GM21515 (cell line): Measurements from ENCODE around the gene IL11.

ENCODE experiments used
- ATAC-seq: cut with Tn5 transposase; IDR thresholded peaks from one replicate; pipeline ENCODE4 v1.9.1; 2021; ENCODE audit not compliant: unreplicated experiment

IL11 gene

DNA sequence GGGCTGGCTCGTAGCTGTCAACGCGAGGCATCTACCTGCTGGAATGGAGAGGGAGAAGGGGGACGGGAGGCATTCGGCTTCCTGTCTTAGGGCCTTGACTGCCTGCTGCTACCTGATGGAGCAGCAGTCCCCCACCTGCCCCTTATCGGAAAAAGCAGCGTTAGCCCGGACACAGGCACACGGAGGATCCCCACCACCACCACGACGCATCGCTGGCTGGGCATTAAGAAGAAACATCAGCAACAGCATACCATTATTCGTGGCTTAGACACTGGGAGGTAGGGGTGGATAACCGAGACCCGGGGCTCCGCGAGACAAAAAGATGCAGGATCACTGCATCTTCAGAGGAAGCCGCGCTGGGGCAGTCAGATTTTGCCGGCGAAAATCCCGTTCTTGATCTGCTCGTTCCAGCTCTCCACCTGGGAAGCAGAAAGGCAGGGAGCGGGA lies 16.9 kb downstream of the IL11 start:
- ATAC-seq, result no peak

DNA sequence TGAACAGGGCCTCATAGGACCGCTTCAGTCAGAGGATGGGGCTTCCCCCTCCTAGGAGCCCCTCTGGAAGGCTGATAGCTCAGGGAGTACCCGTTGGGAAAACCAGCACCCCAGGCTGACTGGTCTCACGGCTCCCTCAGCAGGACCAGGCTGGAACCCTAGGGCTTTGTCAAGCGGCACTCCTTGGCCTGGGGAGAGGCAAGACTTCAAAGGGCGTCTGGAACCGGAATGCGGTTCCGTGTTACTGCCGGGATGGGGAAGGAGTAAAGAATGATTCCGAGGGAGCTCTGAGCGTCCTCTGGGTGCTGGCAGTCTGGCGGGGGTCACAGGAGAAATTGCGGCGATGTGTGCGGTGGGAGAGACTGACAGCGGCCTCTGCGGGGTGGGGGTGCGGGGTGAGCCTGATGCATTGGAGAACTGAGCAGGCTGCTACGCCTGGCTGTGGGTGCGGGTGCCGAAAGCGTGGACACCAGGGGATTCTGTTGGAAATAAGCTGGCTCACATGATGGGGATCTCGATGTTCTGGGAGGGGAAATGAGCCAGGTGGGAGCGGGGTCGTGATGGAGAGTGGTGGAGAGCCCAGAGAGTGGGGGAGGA lies 17.6 kb downstream of the IL11 start:
- no peak for ATAC-seq

DNA sequence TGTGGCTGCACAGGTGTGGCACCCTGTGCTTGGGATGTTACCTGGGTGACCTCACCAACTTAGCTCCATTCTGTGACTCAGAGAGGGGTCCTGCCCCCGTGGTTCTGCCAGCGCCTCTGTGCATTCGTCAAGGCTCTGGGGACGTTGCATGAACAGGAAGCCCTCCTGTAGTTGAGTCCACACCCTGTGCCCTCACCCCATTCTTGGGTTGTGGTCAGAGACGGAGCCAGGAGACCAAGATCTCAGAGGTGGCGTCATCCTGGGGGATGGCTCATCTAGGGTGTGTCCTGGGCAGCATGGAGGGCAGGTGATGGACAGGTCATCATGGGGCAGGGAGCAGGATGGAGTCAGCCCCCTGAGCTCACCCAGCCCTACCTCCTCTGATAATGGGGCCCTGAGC lies 18.2 kb downstream of the IL11 start:
- no peak for ATAC-seq

DNA sequence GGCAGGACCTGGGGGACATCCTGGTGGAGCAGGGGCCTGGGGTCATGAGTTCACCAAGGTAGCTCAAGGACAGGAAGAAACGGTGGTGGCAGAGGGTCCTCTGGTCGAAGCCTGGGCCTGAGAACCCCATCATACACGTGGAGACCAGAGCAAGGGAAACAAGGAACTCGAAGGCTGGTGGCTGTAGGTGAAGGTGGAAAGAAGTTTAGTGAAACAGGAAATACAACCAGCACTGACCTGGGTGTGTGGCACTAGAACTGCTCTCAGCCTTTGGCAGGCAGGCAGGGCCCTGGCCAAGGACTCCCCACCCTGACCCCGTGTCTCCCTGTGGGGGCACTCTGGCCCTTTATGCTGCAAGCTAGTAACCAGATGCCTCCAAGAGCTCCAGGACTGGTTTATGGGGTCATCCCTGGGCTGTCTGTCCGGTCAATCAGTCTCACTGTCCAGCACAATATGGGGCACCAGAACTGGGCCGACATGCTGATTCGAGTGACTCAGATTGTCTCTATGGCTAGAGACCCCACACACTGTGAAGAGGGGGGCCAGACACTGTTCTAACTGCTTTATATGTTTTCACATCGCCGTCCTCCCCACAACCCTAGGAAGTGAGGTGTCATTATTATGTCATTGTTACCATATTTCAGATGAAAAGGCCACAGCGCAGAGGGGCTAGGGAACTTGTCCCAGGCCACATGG lies 19.5 kb downstream of the IL11 start:
- ATAC-seq, result no peak

DNA sequence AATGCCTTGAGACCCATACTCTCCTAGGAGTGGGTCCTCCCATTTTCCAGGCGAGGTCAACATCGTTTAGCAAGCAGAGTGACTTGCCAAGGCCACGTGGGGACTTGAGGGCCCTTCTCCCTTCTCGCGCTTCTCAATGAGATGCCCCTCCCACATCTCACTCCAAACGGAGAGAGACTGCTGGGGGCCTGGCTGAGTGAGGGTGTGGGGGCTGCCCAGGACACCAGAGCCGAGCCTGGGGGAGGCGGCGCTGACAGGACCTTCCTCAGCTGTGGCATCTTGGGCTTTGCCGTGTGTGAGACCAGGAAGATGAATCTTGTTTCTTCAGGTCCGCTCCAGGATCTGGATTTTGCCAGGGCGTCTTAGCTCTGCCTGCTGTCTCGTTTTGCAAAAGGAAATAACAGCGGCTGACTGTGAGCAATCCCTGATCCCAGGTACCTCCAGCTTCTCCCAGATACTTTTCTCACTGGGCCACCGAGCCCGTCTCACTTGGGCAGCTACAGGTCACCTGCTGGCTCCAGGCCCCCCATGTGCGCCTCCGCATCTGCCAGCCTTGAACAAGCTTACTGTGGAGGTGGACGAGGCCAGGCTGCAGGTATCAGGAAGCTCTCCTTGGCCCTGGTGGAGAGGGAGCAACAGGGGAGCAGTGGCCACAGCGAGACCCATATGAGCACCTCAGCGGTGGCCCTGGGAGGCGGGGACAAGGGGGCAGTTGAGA lies 21.8 kb downstream of the IL11 start:
- no peak for ATAC-seq

DNA sequence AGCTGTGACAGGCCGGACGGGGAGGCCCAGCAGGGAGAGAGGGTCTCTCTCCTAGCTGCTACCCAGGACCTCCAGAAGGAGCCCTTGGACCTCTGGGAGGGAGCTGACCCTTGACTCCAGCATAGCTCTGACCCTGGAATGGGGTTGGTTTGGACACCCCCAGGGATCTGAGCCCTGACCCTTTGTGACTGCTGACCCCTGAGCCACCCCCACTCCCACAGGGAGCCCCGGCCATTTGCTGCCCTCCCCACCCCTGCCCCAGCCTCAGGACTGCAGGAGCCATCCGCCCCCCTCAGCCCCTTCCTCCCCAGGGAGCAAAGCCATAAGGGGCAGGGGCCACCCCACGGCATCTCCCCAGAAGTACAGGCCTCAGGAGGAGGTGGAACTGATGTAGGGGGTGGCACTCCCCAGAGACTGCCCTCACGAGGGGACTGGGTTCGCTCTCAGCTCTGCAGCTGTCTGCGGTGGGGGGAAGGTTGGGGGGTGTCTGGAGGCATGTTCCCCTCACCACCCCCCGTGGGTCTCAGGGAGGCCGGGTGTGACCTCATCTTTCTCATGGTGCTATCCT lies 22.7 kb downstream of the IL11 start:
- ATAC-seq, result no peak

DNA sequence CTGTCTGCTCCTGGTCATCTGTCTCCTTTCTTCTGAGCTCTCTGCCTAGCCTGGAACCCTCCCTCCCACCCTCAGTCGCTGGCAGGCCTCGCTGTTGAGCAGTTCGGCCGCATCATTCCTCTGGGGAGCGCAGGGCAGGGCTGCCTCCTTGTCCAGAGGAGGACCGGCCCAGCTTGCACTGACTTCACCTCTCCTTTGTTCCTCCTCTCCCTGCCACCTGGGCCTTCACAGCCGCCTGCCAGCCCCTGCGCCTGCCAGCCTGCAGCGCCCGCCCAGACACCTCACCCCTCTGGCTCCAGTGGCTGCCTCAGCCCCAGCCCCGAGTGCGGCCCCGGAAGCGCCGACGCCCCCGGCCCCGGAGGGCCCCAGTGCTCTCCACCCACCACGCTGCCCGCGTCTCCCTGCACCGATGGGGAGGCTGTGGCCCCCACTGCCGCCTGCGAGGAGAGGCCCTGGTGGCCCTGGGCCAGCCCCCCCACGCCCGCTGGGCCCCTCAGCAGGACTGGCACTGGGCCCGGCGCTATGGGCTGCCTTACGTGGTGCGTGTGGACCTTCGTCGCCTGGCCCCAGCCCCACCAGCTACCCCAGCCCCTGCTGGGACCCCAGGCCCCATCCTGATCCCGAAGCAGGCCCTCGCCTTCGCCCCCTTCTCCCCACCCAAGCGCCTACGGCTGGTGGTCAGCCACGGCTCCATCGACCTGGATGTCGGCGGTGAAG lies 23.4 kb downstream of the IL11 start:
- ATAC-seq, result no peak

DNA sequence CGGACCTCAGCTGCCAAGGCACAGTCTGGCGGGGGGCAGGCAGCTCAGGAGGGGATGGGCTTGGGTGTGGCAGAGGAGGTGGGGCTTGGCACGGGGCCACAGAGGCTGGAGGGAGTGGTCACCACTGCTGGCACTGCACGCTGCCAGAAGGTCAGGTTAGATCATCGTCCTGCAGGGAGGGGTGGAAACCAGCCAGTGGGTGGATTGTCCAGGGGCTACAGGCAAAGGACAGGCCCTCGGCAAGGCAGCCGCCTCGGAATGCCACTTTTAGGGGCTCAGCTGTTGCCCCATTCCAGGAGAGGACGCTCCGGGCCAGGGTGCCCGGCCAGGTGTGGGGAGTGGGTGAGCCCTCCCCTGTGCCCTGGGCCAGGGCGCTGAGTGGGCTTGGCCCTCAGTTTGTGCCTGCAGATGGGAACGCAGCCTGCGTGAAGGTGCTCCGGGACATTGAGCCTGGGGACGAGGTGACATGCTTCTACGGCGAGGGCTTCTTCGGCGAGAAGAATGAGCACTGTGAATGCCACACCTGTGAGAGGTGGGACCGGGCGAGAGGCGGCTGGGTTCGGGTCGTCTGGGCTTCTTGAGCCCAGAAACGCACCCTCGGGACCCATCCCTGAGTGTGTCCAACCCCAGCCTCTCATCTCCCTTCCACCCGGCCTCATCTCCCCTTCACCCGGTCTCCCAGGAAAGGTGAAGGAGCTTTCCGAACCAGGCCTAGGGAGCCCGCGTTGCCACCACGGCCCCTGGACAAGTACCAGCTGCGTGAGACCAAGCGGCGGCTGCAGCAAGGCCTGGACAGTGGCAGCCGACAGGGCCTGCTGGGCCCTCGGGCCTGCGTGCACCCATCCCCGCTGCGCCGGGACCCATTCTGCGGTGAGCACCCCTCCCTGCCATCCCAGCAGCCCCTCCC lies 24.2 kb downstream of the IL11 start:
- no peak for ATAC-seq

DNA sequence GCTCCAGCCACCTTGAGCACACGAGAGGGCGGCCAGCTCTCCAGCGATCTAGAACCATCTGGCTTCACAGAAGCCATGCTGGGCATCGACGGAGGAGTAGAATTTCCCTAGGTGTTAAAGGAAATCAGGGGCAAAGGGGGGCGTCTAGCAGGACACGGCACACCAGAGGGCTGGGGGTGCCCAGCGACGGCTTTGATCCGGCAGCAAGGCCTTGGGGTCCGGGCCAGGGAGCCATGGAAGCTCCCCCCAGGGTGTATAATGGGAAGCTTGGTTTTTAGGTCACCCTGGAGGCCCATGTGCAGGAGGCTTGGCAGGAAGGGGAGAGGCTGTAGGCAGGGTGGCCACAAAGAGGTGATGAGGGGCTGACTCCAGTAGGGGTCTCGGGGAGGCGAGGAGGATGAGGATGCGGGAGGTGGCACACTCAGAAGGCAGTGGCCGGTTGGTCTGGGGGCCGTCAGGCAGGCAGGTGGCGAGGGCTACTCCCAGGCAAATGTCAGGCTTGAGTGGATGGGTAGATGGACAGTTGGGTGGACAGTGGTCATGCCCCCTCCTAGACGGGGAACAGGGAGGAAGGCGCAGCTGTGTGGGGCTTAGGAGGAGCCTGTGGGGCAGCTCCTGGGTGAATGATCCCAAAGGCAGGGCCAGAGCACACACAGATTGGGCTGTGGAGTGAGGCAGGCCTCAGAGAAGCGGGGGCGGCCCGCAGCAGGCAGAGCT lies 25.0 kb downstream of the IL11 start:
- no peak for ATAC-seq

DNA sequence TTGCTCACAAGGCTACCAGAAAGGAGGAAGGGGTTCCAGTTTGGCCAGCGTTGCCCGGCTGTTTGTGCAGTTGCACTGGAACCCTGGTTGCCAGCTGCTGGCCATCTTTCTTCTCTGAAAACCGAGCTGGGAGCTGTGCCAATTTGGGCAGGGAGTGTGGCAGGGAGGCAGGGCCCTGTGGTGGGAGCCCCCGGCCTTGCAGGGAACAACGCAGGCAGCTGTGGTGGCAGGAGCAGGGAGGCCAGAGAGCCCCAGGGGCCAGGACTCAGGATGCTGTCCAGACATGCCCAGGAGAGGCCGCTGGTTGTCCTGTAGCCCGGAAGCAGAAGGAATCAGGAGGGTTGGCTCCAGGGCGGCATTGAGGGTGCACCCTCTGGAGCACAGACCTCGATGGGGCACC lies 25.8 kb downstream of the IL11 start:
- no peak for ATAC-seq

DNA sequence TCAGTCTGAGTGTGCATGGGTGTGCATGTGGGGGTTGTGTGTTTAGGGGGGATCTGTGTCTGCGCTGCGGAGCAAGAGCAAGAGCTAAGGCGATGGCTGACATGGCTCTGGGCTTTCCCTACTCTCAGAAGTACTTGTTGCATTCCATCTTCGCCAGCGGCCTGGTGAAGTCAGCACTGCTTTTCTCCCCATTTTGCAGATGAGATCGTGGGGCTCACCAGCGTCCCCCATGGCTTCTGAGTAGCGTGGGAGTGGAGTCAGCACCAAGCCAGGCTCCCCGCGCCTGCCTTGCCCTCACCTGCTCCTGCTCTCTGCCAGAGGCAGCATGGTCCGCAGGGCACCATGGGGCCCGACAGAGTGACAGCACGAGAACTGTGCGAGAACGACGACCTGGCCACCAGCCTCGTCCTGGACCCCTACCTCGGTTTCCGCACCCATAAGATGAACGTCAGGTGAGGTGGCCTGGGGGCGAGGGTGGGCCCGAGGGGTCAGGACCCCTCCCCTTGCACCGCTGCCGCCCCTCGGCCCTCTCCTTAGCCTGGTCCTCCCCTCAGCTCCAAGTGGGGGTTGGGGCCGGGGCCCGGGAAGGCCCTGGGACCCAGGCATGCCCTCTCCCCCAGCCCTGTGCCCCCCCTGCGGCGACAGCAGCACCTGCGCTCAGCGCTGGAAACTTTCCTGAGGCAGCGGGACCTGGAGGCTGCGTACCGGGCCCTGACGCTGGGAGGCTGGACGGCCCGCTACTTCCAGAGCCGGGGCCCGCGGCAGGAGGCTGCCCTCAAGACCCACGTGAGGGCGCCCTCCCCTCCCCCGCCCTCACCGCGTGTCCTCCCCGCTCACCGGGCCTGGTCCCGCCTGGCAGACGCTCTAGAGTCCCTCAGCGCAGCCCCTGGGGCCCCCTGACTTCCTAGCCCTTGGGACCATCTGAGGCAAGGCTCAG lies 28.4 kb downstream of the IL11 start:
- no peak for ATAC-seq

DNA sequence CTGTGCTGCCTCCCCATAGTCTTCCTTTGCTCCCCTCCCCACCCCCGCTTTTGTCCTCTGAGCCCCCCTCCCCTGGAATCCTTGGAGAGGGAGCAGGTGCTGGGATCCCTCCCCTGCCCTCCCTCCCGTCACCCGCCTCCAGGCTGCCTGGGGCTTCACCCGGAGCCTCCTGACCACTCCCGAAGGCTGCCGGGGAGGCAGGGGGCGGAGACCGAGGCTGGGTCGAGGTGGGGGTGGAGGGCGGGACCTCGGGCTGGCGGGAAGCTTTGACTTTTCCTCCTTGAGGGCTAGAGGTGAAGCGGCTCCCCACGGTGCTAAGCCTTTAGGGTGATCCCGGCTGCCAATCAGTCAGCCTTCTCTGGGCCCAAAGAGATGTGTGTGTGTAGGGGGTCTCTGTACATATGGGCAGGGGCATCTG lies 29.1 kb downstream of the IL11 start:
- ATAC-seq, result no peak

DNA sequence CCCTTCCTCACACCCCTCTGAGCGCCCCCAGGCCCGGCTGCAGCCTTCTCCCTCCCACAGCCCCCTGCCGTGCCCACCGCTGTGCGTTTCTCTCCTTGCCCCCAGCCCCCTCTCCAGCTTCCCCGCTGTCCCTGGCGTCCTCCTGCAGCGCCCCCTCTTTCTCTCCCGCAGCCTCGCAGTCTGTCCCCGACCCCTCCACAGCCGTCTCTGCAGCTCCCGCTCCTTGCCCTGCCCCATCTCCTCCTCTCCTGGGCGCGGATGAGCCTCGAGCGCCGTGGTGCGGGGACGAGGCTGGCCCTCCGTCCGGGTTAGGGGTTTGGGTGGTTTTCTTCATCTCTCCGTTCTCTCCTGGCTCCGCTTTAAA lies 29.5 kb downstream of the IL11 start:
- no peak for ATAC-seq

DNA sequence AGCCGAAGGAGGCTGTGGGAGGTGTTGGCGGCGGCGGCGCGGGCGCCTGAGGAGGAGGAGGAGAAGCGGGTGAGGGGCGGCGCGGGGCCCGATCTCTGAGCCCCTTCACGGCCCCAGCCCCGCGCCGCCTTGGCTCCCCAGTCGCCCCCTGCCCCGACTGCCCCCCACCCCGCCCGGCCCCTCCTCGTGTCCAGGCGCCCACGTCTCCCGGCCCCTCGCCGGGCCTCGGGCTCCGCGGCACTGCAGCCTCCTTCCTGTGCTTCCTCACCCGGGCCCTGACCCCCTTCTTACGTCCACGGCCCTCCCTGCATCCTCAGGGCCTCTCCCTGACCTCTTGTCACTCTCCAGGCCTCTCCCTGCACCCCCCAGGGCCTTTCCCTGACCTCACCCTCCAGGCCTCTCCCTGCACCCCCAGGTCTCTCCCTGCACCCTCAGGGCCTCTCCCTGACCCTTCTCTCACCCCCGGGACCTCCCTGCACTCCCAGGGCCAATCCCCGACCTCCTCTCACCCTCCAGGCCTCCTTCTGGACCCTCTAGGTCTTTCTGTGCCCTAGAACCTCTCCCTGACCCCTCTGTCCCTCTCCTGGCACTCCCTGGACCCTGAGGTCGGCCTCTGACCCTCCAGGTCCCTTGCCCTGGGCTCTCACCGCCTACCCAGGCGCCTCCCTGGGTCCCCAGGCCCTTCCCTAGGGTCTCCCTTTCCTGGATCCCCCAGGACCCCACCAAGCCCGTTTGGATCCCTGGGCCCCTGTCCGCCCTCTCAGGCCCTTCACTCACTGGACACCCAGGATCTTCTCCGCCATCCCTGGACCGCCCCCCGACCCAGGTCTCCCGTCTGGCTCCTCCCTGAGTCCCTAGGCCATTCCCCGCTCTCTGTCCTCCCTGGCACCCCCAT lies 30.1 kb downstream of the IL11 start:
- ATAC-seq, result no peak

DNA sequence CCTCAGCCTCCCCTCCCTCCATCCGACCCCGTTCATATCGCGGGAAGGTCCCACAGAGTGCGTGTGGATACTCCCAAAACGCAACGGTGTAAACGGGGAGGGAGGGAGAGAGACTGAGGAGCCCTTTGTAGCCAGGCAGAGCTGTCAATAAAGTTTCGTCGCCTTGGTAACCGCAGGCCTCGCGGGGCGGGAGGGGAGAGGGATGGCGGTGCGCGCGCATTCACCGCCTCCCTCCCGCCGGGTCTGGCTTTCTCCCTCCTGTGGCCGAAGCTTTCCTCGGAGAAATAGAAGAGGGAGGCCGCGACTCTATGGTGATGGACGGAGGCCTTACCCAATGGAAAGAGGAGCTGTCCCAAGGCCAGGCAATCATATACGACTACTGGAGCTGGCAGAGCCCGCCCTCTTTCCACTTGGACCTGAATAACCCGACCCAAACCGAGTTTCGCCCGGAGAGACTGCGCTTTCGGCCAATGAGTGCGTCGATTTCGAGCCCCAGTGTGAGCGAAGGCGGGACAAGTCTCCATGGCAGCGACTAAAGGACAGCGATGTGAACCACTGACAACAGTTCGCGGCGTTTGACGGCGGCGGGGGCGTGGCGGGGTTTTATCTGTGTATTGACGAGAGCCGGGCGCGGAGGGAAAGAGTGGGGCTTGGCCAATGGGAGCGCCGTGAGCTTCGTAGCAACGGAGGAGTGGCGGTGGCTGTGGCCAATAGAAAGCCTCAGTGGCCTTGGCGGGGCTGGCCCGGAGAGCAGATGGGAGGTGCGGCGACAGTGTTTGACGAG lies 31.0 kb downstream of the IL11 start, which contains the start of gene KMT5C:
KMT5C (plus strand) TSS at position 772 of the 784 bp plus-strand sequence. CDS start 2,061 bp downstream, outside the sequence.
- ATAC-seq, result peak; percentile 83

DNA sequence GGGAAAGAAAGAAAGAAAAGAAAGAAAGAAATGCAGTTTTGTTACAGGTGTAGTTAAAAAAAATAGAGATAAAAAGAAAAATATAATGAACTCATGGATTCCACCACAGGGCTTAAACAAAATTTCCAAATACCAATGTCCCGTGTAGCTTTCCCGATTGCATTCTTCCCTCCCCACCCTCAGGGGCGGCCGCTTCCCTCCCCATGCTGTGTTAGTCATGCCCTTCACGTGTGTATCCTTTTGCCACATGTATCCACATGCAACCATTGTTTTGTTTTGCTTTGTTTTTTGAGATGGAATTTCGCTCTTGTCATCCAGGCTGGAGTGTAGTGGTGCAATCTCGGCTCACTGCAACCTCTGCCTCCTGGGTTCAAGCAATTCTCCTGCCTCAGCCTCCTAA lies 34.2 kb downstream of the IL11 start:
- no peak for ATAC-seq

DNA sequence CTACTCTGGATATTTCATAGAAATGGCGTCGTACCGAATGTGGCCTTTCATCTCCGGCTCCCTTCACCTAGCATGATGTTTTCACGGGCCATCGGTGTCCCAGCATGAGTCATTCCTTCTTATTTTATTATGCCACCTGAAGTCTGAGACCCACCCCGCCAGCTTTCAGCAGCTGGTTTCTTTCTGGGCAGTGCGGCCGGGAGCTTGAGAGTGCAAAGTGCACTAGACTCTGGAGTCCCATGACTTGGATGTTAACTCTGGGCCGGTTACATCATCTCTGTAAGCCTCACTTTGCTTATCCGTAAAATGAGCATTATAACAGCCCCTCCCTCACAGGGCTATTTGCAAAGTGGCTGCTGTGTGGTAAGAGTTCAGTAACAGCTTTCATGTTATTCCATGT lies 36.4 kb downstream of the IL11 start:
- ATAC-seq, result no peak
